Fibroblast of the aortic adventitia (primary cell): Measurements from ENCODE around the gene B3GNT4. TPM values are rescaled to one million over a fixed set of nuclear protein-coding genes. Genes with fewer than 3 reads are reported as not detected.
"Not testable (repeated sequence)": the region's sequence is repeated elsewhere in the genome, so short reads cannot be mapped to it uniquely, and the experiment has no call there.

Experiments
- DNase-seq: peaks from one replicate; pipeline ENCODE4 v3.0.0-alpha.2; 2010; ENCODE audit warnings: low read depth
- H3K4me3 ChIP-seq: 2 replicates; pipeline ENCODE4 v1.5.1; 2011; ENCODE audit warnings: low read depth, mild to moderate bottlenecking, control low read depth, low read length, moderate library complexity
- CTCF ChIP-seq: IDR thresholded peaks from 2 replicates; pipeline ENCODE4 v1.5.1; 2011; ENCODE audit warnings: mild to moderate bottlenecking, low read length, control low read depth, inconsistent platforms; ENCODE audit not compliant: insufficient read depth
- small RNA-seq: library from RNA; depleted of rRNA; stranded (forward); fragments of <200 nt; gene quantifications from one replicate; pipeline ENCODE3, GENCODE V24; 2012
- total RNA-seq: library from RNA; depleted of rRNA; stranded (reverse); fragments of >200 nt; gene quantifications from 2 replicates; pipeline ENCODE4 v1.2.3, GENCODE V29; 2012; ENCODE audit warnings: low replicate concordance

Gene B3GNT4
- total RNA-seq, 1 donor, result not detected

GRCh38 chr12:122250047-122250446 lies 46.5 kb downstream of the B3GNT4 start:
- H3K4me3 ChIP-seq, result no peak overlapping the region
- no peak for TF ChIP-seq CTCF
- DNase-seq, result no peak

- H3K4me3 ChIP-seq, result no peak overlapping the region
- TF ChIP-seq CTCF, result no peak
- DNase-seq, result no peak
These were observed 47.0 kb downstream of the B3GNT4 start for GRCh38 chr12:122250536-122250935.

DNA sequence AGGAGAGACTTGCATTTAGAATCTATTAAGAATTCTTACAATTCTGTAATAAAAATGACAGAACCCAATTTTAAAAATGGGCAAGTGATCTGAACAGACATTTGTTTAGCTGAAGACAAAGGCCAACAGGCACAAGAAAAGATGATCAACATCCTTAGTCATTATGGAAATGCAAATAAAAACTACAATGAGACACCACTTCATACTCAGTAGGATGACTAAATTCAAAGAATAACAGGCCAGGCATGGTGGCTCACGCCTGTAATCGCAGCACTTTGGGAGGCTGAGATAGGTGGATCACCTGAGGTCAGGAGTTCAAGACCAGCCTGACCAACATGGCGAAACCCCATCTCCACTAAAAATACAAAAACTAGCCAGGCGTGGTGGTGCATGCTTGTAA lies 55.0 kb downstream of the B3GNT4 start:
- not testable (repeated sequence) for H3K4me3 ChIP-seq, DNase-seq

Small RNA genes lying within 50 kb of the gene (small RNA-seq; reads per million reads assigned to genes)
- 0.51 reads per million for gene DIABLO

Other genes with a start within 250 kb of the B3GNT4 start
- gene BCL7A, start 181.8 kb upstream of the B3GNT4 start, total RNA-seq, result 3.2 and 12.2 TPM in 2 replicates
- gene MLXIP, start 125.0 kb upstream of the B3GNT4 start, total RNA-seq, result 8.3 and 15.4 TPM in 2 replicates
- gene IL31, start 29.5 kb upstream of the B3GNT4 start, total RNA-seq, result not detected in 2 replicates
- 0.74 and 3.5 TPM in 2 replicates for gene LRRC43, start 20.6 kb upstream of the B3GNT4 start, total RNA-seq
- gene DIABLO, start 22.3 kb downstream of the B3GNT4 start, total RNA-seq, result 50.0 and 58.9 TPM in 2 replicates
- 18.3 and 20.9 TPM in 2 replicates for gene VPS33A, start 62.8 kb downstream of the B3GNT4 start, total RNA-seq
- gene CLIP1, start 219.0 kb downstream of the B3GNT4 start, total RNA-seq, result 80.3 and 121 TPM in 2 replicates